Progenitor cell of endocrine pancreas (in vitro differentiated cells): ENCODE data around the gene FBXO30. TPM values are rescaled to one million over a fixed set of nuclear protein-coding genes. Genes with fewer than 3 reads are reported as not detected.

Experiments
- DNase-seq: peaks from one replicate; pipeline ENCODE4 v3.0.0; 2021; ENCODE audit warnings: low spot score; ENCODE audit not compliant: unreplicated experiment
- H3K27ac Mint-ChIP-seq: 2 replicates; pipeline ENCODE4 v1.8.0; 2021; ENCODE audit warnings: mild to moderate bottlenecking, moderate library complexity, mixed read lengths
- H3K27me3 Mint-ChIP-seq: 2 replicates; pipeline ENCODE4 v1.8.0; 2021; ENCODE audit warnings: mixed read lengths
- H3K36me3 Mint-ChIP-seq: 2 replicates; pipeline ENCODE4 v1.8.0; 2022; ENCODE audit warnings: mixed read lengths; ENCODE audit not compliant: insufficient read depth
- H3K4me1 Mint-ChIP-seq: 2 replicates; pipeline ENCODE4 v1.8.0; 2021; ENCODE audit warnings: low read depth, mixed read lengths
- H3K4me3 Mint-ChIP-seq: 2 replicates; pipeline ENCODE4 v1.8.0; 2021; ENCODE audit warnings: low read depth, mild to moderate bottlenecking, moderate library complexity, mixed read lengths
- H3K9me3 Mint-ChIP-seq: 2 replicates; pipeline ENCODE4 v1.8.0; 2021; ENCODE audit warnings: low read depth, mixed read lengths
- CTCF ChIP-seq: fragments of 200-600 bp; sonication (generic); IDR thresholded peaks from one replicate; pipeline ENCODE4 v1.5.0; 2021; ENCODE audit warnings: antibody characterized with exemption, mild to moderate bottlenecking; ENCODE audit not compliant: unreplicated experiment
- total RNA-seq: library from RNA; stranded (reverse); gene quantifications from 2 replicates; pipeline ENCODE4 v1.2.1, GENCODE V29; 2021

The FBXO30 gene
- total RNA-seq, 1 donor from 2014 or later: 13.1 TPM

GRCh38 chr6:145758113-145758512 lies 56.5 kb downstream of the FBXO30 start:
- no peaks in the 10 kb centered on the region for H3K36me3 Mint-ChIP-seq
- DNase-seq: no peak
- peaks cover 6% of the 10 kb centered on the region for H3K4me1 Mint-ChIP-seq
- no peaks in the 10 kb centered on the region for H3K9me3 Mint-ChIP-seq
- no peak overlapping the region for H3K27ac Mint-ChIP-seq
- no peaks in the 10 kb centered on the region for H3K27me3 Mint-ChIP-seq
- H3K4me3 Mint-ChIP-seq: no peak overlapping the region
- no peak for TF ChIP-seq CTCF

GRCh38 chr6:145756170-145756662 lies 58.4 kb downstream of the FBXO30 start:
- Mint-ChIP-seq H3K36me3 (no peaks in the 10 kb centered on the region), H3K27ac (no peak overlapping the region), H3K9me3 (no peaks in the 10 kb centered on the region), H3K27me3 (no peaks in the 10 kb centered on the region), H3K4me1 (no peaks in the 10 kb centered on the region), H3K4me3 (no peak overlapping the region)
- no peak for TF ChIP-seq CTCF
- no peak for DNase-seq

GRCh38 chr6:145755682-145756081 lies 58.9 kb downstream of the FBXO30 start:
- H3K27ac Mint-ChIP-seq: no peak overlapping the region
- no peaks in the 10 kb centered on the region for H3K27me3 Mint-ChIP-seq
- H3K4me1 Mint-ChIP-seq: no peaks in the 10 kb centered on the region
- no peak for DNase-seq
- no peaks in the 10 kb centered on the region for H3K9me3 Mint-ChIP-seq
- H3K4me3 Mint-ChIP-seq: no peak overlapping the region
- no peaks in the 10 kb centered on the region for H3K36me3 Mint-ChIP-seq
- no peak for TF ChIP-seq CTCF

DNA sequence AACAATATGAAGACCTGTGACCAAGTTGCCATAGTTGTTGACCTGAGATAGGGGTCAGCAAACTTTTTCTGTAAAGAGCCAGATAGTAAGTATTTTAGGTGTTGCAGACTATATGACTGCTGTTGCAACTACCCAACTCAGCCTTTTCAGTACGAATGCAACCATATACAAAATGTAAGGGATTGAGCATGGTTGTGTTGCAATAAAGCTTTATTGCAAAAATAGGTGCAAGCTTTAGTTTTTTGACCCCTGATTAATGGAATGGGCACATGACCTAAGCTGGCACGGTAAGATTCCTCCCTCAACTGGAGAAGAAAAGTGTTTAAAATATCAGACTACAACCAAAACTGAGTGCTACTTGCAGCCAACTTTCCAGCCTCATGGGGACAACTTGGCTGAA lies 62.0 kb downstream of the FBXO30 start:
- peaks cover 9% of the 10 kb centered on the region for H3K9me3 Mint-ChIP-seq
- no peak overlapping the region for H3K4me3 Mint-ChIP-seq

GRCh38 chr6:145749632-145750031 lies 65.0 kb downstream of the FBXO30 start:
- Mint-ChIP-seq H3K36me3 (peaks cover 5% of the 10 kb centered on the region), H3K27ac (no peak overlapping the region), H3K4me1 (no peaks in the 10 kb centered on the region), H3K4me3 (no peak overlapping the region), H3K27me3 (no peaks in the 10 kb centered on the region), H3K9me3 (peaks cover 16% of the 10 kb centered on the region)
- no peak for TF ChIP-seq CTCF
- DNase-seq: no peak

More for the DNA sequence above, 62.0 kb downstream of the FBXO30 start:
- Mint-ChIP-seq H3K27ac (no peak overlapping the region), H3K4me1 (no peaks in the 10 kb centered on the region), H3K36me3 (peaks cover 3% of the 10 kb centered on the region), H3K27me3 (no peaks in the 10 kb centered on the region)
- no peak for DNase-seq
- TF ChIP-seq CTCF: no peak
